Hippocampal formation (tissue), 2 donors: Measurements from ENCODE around the gene RPS4Y2.

Experiments used
- DNase-seq, 2 donors: peaks; one replicate each; lab custom pipeline; 2025; lab: John Stamatoyannopoulos, UW

The RPS4Y2 gene

GRCh38 chrY:20755808-20756207 is at the start of gene RPS4Y2:
RPS4Y2 (plus strand) TSS chrY:20756108; CDS start chrY:20756164, 56 bp downstream.
- no peak for DNase-seq

- DNase-seq, result no peak
Observed at GRCh38 chrY:20714391-20714790, 41.5 kb upstream of the RPS4Y2 start.

- DNase-seq, result no peak
Observed at GRCh38 chrY:20726184-20726907, 29.6 kb upstream of the RPS4Y2 start.

GRCh38 chrY:20735200-20735599 is 20.7 kb upstream of the RPS4Y2 start:
- no peak for DNase-seq

GRCh38 chrY:20739806-20740205 is 16.1 kb upstream of the RPS4Y2 start:
- DNase-seq, result no peak

- DNase-seq, result no peak
Observed at GRCh38 chrY:20740609-20741008, 15.3 kb upstream of the RPS4Y2 start.

- DNase-seq, result no peak
Observed at GRCh38 chrY:20745060-20745459, 10.8 kb upstream of the RPS4Y2 start.

GRCh38 chrY:20746919-20747318 is 9.0 kb upstream of the RPS4Y2 start:
- no peak for DNase-seq

GRCh38 chrY:20763869-20764268 is 8.0 kb downstream of the RPS4Y2 start:
- DNase-seq, result no peak

GRCh38 chrY:20765117-20765516 is 9.2 kb downstream of the RPS4Y2 start:
- no peak for DNase-seq

GRCh38 chrY:20770755-20771154 is 14.8 kb downstream of the RPS4Y2 start:
- DNase-seq, result no peak

- no peak for DNase-seq
Observed at GRCh38 chrY:20776104-20776503, 20.2 kb downstream of the RPS4Y2 start.

GRCh38 chrY:20780104-20780654 is 24.3 kb downstream of the RPS4Y2 start:
- DNase-seq, result no peak

- DNase-seq, result no peak
Observed at GRCh38 chrY:20780776-20781175, 24.9 kb downstream of the RPS4Y2 start.

GRCh38 chrY:20781408-20781807 is 25.5 kb downstream of the RPS4Y2 start:
- DNase-seq, result no peak

GRCh38 chrY:20784965-20785364 is 29.1 kb downstream of the RPS4Y2 start:
- no peak for DNase-seq

- no peak for DNase-seq
Observed at GRCh38 chrY:20787076-20787475, 31.2 kb downstream of the RPS4Y2 start.

GRCh38 chrY:20798351-20799049 is 42.6 kb downstream of the RPS4Y2 start:
- no peak for DNase-seq

GRCh38 chrY:20802659-20803058 is 46.8 kb downstream of the RPS4Y2 start:
- no peak for DNase-seq

- no peak for DNase-seq
Observed at GRCh38 chrY:20806243-20806642, 50.3 kb downstream of the RPS4Y2 start.

GRCh38 chrY:20813459-20813858 is 57.6 kb downstream of the RPS4Y2 start:
- DNase-seq, result no peak

GRCh38 chrY:20814794-20815193 is 58.9 kb downstream of the RPS4Y2 start:
- DNase-seq, result no peak

GRCh38 chrY:20817067-20817466 is 61.2 kb downstream of the RPS4Y2 start:
- DNase-seq, result no peak
